ENCODE measurements around the gene IL25. TPM values are rescaled to one million over a fixed set of nuclear protein-coding genes. Genes with fewer than 3 reads are reported as not detected.
"Not testable (repeated sequence)": the region's sequence is repeated elsewhere in the genome, so short reads cannot be mapped to it uniquely, and the experiment has no call there.

Gene IL25
- total RNA-seq, 1 donor from 2014 or later, result not detected

DNA sequence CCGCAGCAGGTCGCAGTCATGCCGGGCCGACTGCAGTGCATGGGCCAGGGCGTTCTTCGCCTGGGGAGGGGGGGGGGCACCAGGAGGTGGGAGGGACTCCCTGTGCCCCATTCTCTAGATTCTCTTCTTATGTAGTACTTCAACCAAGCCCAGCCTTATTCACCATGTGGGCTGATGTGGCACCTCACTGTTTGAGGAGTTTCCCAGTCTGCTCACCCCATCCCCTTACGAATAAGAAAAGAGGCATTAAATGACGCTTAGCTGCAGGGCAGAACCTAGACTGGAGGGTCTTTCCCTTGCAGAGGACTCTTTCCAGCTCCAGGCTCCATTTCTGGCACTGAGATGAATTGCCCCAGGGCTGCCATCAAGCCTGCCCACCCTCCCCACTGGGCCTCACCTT, 16.4 kb downstream of the IL25 start:
- TF ChIP-seq, protein P1, sequence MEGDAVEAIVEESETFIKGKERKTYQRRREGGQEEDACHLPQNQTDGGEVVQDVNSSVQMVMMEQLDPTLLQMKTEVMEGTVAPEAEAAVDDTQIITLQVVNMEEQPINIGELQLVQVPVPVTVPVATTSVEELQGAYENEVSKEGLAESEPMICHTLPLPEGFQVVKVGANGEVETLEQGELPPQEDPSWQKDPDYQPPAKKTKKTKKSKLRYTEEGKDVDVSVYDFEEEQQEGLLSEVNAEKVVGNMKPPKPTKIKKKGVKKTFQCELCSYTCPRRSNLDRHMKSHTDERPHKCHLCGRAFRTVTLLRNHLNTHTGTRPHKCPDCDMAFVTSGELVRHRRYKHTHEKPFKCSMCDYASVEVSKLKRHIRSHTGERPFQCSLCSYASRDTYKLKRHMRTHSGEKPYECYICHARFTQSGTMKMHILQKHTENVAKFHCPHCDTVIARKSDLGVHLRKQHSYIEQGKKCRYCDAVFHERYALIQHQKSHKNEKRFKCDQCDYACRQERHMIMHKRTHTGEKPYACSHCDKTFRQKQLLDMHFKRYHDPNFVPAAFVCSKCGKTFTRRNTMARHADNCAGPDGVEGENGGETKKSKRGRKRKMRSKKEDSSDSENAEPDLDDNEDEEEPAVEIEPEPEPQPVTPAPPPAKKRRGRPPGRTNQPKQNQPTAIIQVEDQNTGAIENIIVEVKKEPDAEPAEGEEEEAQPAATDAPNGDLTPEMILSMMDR (IDR thresholded peaks at IDR 0.05; ENCODE audit: partially characterized antibody, unreplicated experiment), result no peak
- no peak for DNase-seq
- H3K27me3 Mint-ChIP-seq (ENCODE audit: unreplicated experiment), result peaks cover 15% of the 10 kb centered on the region
- no peak overlapping the region for H3K4me3 Mint-ChIP-seq (ENCODE audit: unreplicated experiment)
- peaks cover 9% of the 10 kb centered on the region for H3K36me3 Mint-ChIP-seq (ENCODE audit: unreplicated experiment)
- peaks cover 5% of the 10 kb centered on the region for H3K9me3 Mint-ChIP-seq (ENCODE audit: unreplicated experiment)
- H3K4me1 Mint-ChIP-seq (ENCODE audit: low read depth, unreplicated experiment), result no peaks in the 10 kb centered on the region
- H3K27ac Mint-ChIP-seq (ENCODE audit: unreplicated experiment), result no peak overlapping the region

DNA sequence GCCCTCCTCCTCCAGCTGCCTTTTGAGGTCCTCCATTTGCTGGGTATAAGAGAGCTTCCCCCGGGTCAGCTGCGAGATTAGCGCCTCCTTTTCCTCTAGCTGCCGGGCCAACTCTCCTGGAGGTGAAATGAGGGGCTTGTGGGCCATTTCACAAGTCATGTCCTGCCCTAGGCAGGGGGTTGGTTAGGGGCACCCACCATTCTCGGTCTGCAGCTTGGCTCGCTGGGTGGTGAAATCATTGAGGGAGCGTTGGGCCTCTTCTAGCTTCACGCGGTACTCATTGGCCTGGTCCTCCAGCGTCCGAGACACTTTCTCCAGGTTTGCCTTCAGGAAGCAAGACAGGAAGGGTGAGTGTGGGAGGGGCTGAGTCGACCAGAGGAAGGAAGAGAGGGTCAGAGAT, 16.8 kb downstream of the IL25 start:
- H3K27ac Mint-ChIP-seq (ENCODE audit: unreplicated experiment), result no peak overlapping the region
- peaks cover 15% of the 10 kb centered on the region for H3K27me3 Mint-ChIP-seq (ENCODE audit: unreplicated experiment)
- TF ChIP-seq, protein P1 (IDR thresholded peaks at IDR 0.05; ENCODE audit: partially characterized antibody, unreplicated experiment), result no peak
- peaks cover 9% of the 10 kb centered on the region for H3K36me3 Mint-ChIP-seq (ENCODE audit: unreplicated experiment)
- no peak overlapping the region for H3K4me3 Mint-ChIP-seq (ENCODE audit: unreplicated experiment)
- DNase-seq, result no peak
- H3K9me3 Mint-ChIP-seq (ENCODE audit: unreplicated experiment), result peaks cover 8% of the 10 kb centered on the region
- no peaks in the 10 kb centered on the region for H3K4me1 Mint-ChIP-seq (ENCODE audit: low read depth, unreplicated experiment)

DNA sequence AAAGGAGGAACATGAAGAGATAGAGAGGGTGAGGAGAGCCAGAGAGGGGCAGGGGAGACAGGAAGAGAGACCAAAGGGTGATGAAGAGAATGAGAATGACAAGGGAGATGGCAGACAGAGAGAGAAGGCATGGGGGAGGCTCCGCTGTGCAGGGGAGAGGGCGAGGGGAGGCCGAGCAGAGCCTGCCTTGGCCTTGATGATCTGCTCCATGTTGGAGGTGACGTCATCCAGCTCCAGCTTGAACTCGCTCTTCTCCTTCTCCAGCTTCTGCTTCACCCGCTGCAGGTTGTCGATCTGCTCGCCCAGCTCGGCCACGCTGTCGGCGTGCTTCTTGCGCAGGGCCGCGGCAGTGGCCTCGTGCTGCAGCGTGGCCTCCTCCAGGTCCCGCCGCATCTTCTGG, 17.3 kb downstream of the IL25 start:
- H3K4me3 Mint-ChIP-seq (ENCODE audit: unreplicated experiment); H3K4me1 Mint-ChIP-seq (ENCODE audit: low read depth, unreplicated experiment); H3K36me3 Mint-ChIP-seq (ENCODE audit: unreplicated experiment); DNase-seq; H3K27ac Mint-ChIP-seq (ENCODE audit: unreplicated experiment); H3K9me3 Mint-ChIP-seq (ENCODE audit: unreplicated experiment): not testable (repeated sequence)
- peaks cover 14% of the 10 kb centered on the region for H3K27me3 Mint-ChIP-seq (ENCODE audit: unreplicated experiment)

DNA sequence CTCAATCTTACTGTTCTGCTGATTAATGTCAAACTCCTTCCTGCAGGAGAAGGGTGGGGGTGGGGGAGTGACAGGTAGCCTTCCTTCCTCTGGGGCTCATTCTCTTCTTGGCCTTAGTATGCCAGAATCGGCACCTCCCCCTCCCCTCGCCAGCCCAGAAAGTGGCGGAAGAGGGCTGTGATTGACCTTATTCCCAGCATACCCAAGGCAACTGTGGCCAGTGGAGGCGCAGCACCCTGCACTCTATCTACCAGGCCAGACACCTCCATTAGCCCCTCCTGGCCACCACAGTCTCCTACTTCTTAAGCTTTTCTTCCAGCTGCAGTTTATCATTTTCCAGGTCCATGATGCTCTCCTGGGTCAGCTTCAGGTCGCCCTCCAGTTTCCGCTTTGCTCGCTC, 20.0 kb downstream of the IL25 start:
- Mint-ChIP-seq H3K9me3 (ENCODE audit: unreplicated experiment) (peaks cover 4% of the 10 kb centered on the region), H3K4me1 (ENCODE audit: low read depth, unreplicated experiment) (no peaks in the 10 kb centered on the region), H3K27me3 (ENCODE audit: unreplicated experiment) (peaks cover 10% of the 10 kb centered on the region), H3K36me3 (ENCODE audit: unreplicated experiment) (no peaks in the 10 kb centered on the region), H3K4me3 (ENCODE audit: unreplicated experiment) (no peak overlapping the region), H3K27ac (ENCODE audit: unreplicated experiment) (no peak overlapping the region)
- DNase-seq, result no peak
- TF ChIP-seq, protein P1 (IDR thresholded peaks at IDR 0.05; ENCODE audit: partially characterized antibody, unreplicated experiment), result no peak

DNA sequence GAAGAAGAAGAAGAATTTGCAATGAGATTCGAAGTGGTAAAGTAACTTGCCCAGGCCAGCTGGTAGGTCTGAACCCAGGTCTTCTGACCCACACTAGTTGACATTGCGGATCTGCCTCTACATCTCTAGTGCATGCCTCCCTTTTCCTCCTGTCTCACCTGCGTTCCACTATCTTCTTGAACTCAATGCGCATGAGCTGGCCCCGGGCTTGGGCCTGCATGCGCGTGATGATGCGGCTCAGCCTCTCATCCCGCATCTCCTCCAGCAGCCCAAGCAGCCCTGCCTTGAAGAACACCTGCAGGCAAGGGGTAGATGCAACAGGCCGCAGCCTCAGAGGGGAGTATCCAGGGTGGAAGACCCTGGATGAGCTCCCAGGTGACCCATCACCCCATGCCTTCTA, 23.5 kb downstream of the IL25 start:
- Mint-ChIP-seq H3K4me1 (ENCODE audit: low read depth, unreplicated experiment) (no peaks in the 10 kb centered on the region), H3K4me3 (ENCODE audit: unreplicated experiment) (no peak overlapping the region), H3K27ac (ENCODE audit: unreplicated experiment) (no peak overlapping the region), H3K9me3 (ENCODE audit: unreplicated experiment) (peaks cover 2% of the 10 kb centered on the region), H3K36me3 (ENCODE audit: unreplicated experiment) (no peaks in the 10 kb centered on the region), H3K27me3 (ENCODE audit: unreplicated experiment) (peaks cover 4% of the 10 kb centered on the region)
- no peak for DNase-seq
- TF ChIP-seq, protein P1 (IDR thresholded peaks at IDR 0.05; ENCODE audit: partially characterized antibody, unreplicated experiment), result no peak

All from glutamatergic neuron (in vitro differentiated cells).